ENCODE data around the gene FAXC.
A peak's percentile ranks its signal among the peaks of the same experiment; 100 is the strongest.
"Not testable (repeated sequence)": the region's sequence is repeated elsewhere in the genome, so short reads cannot be mapped to it uniquely, and the experiment has no call there.

The FAXC gene

DNA sequence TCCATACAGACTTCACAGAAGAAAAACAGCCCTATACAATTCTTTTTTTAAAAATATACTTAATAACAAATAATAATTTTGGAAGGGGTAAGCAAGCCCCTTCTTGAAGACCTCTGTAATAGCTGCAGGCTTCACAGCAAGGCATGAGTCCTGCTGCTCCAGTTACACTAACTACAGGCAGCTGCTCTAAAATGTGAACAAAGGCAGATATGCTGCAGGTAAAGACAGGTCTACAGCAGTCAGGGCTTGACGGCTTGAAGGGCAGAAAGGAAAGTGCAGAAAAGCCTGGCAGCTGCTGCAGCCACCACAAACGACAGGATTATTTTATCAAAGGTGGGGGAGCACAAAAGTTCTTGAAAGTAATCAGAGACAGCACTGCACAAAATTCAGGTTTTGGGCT is 11.3 kb downstream of the FAXC start:
- no peak for DNase-seq

DNA sequence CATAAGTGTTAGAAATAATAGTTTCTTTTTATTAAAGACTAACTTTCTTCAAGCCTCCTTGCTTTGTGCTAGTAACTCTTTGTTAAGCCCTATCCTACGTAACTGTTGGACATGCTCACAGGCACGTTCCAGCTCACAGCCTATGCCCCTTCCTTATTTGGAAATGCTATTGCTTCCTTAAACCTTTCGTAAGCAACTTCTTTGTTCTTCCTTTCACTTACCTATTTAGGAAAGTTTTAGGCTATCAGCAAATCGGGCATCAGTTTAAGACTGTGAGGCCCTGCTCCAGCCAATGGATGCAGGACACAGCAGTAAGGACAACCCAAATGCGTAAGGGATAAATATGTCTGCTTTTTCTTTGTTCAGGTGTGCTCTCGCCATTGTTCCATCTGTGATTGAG is 14.2 kb downstream of the FAXC start:
- not testable (repeated sequence) for DNase-seq

DNA sequence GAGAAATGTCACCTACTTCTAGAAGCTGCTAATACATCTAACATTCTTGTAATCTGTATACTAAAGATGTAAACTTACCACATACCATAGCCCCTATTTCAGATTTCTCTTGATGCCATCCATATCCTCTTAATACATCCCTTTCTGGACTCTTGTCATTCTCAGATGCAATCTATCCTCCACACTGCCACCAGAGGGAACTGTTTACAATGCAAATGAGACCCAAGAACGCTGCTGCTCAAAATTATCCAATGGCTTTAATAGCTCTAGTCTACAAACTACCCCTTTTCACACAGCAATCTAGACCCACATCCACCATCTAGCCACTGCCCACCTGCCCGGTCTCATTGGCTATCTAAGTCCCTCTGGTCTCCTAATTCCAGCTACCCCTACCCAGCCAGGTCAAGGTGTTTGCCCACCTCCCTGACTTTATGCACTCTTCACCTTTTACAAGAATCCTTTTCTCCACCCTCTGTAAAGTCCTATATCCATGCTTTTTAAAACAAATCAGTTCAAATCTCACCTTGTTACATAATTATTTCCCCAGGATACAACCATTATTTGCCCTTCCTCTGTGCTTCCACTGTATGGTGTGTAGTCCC is 14.8 kb downstream of the FAXC start:
- no peak for DNase-seq

DNA sequence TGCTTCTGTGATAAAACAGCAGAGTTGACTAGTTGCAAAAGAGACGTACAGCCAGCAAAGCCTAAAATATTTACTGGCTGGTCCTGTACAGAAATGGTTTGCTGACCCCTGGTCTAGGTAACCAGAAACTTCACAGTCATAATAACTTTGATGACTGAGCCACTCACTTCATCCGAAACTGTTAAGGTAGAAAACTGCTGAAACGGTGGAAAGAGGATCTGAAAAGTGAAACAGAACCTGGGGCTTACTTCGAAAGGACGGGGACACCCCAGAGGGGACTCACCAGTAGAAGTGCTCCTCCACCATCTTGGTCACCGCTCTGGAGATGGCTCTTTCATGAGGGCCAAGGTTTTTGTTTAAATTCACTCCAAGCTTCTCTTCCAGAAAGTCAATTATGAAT is 16.4 kb downstream of the FAXC start:
- no peak for DNase-seq

DNA sequence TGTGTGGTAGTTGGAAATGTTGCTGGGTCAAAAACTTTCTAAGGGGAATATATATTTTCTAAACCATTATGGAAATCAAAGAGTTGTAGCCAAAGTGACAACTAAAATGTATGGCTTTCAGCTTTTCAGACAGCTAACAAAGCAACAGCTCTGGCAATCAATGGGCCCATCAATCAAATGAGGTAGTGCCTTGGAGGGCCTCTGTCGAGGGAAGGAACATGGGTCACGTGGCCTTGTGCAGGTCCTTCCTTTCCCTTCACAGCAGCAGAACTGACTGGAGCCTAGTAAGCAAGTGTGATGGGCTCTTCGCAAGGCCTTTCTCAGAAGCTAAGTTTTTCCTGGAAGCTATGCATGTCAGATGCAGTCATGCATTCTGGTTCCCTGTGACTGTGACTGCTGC is 17.9 kb downstream of the FAXC start:
- no peak for DNase-seq

DNA sequence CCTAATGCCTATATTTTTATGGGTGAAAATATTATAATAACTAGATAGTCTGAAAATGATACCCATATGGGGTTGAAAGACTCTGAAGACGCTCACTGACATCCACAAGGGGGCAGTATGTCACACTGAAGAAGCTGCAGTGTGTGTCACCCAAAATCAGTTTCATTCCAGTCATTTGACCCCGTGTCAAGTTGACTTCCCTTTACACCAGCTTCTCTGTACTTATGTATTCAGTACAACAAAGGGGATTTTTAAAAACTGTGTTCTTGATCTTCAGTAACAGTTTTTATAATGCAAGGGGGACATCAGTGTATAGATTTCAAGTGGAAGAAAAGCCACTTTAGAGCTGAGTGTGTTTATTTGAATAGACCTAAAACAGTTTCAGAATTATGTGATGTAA is 19.3 kb downstream of the FAXC start:
- peak; percentile 5 to 14 (median 6) for DNase-seq

DNA sequence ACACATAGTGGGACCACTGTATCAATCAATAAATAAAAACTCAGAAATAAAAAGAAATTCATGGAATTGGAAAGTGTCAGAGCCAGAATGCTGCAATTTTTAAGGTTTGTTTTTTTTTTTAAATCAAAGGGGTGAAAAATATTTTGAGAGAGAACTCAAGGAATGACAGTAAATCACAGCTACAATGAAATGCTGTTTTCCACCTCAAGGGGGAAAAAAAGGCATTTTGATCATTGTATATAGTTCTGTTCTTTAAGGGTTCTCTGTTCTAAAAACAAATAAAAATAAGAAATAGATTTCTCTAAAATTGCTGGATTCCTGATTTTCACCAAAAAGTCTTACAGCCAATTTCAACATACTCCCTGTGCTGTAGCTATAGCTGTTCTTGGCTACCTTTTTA is 24.5 kb downstream of the FAXC start:
- no peak for DNase-seq

DNA sequence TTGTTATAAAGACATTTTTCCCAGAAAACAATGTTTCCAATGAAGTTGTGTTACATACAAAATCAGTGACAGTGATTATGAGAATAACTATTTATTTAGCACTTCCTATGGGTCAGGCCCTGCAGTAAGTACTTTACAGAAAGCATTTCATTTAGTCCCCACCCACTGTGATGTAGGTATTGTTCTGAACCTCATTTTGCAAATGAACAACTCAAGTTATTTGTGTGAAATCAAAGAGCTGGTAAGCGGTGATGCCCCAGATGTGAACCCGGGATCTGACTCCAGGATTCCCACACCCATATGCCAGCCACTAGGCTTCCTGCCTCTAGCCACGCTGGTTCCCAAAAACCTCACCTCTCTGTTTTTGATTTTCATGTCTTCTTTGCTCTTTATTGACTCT is 30.9 kb downstream of the FAXC start:
- DNase-seq = no peak

DNA sequence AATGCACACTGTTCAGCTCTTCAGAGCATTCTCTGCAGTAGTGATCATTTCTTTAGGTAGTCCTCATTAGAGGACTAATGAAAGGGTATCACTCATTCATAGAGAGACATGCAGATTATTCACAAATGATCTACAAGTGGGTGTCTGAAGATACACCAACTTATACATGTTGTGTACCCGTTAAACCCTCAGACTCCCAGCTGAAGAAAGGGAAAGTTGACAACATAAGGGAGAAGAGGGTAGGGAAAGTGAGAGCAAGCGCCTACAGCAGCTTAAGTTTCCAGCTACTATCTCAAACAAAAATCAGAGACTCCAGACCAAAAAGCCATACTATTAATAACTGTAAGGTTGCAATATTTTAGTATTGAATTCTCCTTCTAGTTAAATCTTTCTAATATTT is 37.1 kb downstream of the FAXC start:
- DNase-seq = no peak

DNA sequence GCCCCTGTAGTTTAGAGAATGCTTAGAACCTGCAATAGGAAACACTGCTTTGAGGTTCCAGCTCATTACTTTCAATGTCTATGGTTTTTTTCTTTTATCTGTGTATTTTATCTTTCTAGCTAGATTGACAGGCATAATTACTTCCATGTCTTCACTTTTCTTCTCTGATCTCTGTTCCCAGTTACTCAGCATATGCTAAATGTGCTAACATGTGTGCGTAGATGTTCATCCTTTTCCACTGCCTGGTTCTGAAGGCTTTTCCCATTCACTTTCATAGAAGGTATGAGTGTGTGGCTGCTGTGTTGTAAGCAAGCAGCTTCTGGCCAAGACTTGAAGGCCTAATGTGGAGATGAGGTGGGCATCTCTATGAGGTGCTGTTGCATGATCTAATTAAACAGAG is 38.9 kb downstream of the FAXC start:
- no peak for DNase-seq

DNA sequence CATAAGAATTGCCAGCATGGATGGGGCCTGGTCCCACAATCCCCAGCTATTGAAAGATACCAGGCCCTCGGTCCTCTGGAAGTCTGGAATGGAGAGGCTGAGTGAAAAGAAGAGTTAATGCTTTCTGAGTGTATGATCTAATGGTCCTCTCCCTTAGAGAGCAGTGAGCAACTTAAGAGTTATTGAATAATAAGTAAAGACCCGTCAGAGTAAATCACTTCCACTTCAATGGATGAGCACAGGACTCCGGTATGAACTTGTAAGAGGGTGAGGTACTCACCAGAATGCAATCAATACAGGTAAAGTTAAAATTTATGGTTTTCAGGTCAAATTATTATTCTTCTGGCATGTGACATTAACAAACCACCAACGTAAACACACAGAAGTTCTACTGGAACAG is 39.9 kb downstream of the FAXC start:
- no peak for DNase-seq

DNA sequence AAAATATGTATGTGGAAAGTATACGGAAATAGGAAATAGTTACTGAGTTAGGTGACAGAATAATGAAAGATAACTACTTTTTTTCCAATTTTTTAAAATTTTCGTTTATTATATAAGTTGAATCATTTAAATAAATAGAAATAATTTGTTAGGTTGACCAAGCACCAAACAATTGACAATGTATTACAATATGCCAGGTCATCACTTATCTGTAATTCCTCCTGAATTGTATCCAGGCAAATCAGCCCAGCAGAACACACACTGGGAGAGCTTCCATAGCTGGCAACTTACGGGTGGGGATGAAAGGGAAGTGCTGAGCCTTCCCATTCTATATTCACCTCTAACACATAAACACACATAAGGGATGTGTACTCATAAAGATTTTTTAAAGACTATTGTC is 40.7 kb downstream of the FAXC start:
- no peak for DNase-seq

DNA sequence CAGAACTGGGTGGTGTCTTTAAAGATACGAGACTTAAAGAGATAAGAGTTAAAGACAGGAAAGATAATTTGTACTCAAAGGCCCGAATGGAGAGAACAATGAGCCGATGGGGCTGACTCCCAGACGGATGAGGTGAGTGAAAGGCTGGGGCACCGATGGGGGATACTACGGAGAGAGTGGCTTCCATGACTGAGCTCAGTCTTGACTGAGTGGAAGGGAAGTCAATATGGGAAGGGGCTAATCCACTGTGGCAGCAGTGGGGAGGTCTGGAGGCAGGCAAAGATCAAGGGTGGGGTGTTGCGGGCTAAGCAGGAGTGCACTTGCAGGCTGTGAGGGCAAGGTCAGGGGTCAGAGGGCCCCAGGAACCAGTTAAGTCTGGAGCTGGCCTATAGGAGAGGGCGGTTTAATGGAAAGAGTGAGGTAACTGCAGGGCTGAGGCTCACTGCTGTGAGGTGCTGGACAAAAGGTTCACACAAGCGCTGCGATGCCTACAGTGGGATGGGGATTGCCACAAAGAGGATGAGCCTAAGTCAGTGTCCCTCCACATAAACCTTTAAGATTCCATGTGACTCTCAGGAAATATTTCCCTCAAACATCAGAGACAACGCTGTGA is 42.1 kb downstream of the FAXC start:
- no peak for DNase-seq

DNA sequence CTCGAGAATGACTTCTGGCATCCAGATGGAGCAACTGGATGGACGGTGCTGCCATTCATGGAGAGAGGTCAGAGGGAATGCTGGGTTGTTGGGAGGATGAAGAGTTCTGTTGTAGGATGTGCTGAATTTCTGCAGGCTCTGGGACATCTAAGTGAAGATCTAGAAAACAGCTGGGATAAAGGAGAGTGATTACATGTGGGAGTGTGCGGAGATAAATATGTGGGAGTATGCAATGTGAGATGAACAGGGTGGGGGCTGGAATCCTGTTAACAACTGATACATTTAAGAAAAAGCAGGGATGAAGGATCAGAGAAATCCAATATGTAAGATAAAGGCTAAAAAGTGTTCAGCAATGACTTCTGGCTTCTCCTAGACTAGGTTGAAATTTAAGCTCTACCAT is 43.1 kb downstream of the FAXC start:
- no peak for DNase-seq

DNA sequence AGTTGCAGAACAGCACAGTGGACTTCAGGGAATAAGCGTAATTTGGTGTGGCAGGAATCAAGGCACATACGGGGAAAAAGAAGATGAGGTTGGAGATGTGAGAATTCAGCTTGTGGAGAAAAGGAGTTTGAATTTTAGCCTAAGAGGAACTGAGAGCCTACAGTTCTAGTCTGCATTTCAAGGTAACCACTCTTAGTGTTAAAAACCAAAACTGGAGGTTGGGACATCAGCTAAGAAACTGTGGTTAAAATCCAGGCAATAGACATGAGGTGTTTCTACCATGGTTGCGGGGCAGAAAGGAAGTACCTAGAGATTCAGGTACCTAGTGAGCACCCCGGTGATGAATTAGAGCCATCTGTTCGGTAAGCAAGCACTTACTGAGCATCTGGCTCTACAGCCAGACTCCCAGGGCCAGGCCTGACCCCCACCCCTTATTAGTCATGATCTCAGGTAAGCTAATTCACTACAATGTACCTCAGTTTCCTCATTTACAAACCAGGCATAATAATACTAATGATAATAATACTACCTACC is 44.4 kb downstream of the FAXC start:
- no peak for DNase-seq

DNA sequence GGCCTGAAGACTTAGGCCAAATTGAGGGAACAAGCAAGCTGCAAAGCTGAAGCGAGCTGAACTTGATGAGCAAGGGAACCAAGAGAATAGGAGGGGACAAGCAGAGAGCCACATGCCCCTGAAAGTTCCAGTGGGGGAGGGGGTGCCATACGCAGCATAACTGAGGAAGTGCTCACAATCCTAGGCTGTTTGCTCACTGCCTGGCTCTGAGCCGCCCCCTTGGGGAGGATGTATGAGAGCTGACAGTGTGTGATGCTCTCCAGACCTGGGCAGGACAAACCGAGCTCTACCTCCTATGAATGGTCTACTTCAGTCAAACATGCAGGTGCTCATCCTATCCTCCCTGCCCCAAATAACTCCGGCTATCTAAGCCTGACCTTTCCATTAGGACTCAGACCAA is 52.1 kb downstream of the FAXC start:
- no peak for DNase-seq

DNA sequence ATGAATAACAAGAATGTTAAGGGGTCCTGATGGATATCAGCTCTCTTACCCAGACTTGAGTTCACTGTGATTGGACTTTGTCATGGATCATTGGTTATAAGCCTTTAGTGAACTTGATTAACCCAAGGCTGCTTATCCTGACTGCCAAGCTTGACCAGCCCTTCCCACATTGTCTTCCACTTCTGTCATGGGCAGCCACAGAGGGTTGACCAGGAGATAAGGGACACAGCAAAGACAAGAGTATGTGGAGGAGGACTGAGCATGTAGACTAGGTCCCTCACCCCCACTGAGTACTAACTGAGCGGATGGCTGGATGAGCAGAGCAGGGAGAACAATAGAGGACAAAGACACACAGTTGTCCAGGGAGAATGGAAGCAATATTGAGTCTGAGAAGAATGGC is 52.5 kb downstream of the FAXC start:
- no peak for DNase-seq

DNA sequence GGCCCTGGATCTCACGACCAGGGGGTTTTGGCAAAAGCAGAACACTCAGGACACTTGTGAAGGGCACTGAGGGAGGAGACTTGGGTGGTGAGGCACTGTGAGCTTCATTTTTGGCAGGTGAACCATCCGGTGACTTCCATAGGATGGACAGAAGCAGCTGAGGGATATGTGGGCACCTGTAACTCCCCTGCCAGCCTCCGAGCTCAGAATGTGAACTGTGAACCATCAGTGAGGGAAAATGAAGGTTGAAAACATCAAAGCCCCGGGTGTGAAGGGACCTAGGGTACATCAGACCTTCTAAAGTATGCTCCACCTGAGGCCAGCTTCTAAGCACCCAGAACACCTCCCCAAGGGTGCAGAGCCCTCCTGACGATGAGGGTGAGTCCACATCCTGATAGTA is 53.2 kb downstream of the FAXC start:
- no peak for DNase-seq

DNA sequence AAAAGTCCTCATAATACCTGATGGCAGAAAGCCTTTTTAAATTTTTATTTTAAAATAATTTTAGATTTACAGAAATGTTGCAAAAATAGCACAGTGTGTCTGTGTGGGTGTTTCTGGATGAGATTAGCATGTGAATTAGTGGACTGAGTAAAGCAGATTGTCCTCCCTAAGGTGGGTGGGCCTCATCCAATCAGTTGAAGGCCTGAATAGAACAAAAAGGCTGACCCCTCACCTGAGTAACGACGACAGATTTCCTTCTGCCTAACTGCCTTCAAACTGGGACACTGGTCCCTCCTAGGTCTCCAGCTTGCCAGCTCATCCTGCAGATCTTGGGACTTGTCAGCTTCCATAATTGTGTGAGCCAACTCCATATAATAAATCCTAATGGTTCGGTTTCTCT is 54.2 kb downstream of the FAXC start:
- no peak for DNase-seq

DNA sequence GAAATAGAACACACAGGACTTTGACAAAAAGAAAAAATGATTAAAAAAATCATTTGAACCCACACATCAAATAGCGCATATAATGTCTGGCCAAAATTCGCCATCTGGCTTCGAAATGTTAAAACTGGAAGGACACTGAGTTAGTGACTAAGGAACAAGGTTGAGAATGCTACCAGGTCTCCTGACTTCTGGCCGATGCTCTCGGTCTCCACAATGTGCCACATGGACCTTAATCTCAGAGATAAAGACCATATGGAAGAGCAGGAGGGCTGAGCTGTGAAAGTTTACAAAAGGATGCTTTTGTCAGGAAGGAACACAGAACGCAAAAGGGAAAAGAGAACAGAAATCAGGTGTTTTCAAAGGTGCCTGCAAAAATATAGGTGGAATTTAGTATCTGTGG is 54.7 kb downstream of the FAXC start:
- no peak for DNase-seq

DNA sequence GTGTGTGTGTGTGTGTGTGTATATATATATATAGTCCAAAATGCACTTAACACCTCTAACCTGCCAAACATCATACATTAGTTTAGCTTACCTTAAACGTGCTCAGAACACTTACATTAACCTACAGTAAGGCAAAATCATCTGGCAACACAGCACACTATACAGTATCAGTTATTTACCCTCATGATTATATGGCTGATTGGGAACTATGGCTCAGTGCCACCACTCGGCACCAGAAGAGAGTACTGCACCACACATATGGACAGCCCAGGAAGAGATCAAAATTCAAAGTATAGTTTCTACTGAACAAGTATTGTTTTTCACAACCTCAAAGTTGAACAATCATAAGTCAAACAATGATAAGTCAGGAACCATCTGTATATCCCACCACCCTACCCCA is 59.8 kb downstream of the FAXC start:
- no peak for DNase-seq

DNA sequence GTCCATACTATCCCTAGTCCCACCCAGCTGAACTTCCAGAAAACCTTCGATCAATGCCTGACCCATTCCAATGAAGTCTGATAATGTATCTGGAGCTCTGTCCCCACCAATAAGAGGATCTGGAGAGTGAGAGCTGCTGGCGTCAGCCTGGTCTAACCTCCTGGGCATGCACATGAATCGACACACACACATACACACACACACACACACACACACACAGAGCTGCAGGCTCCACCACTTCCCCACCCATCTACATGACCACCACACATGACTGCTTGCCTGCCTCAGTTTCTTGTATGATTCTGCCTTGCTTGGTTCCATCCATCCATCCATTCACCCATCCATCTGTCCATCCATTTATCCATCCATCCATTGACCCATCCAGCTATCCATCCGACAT is 60.8 kb downstream of the FAXC start:
- DNase-seq = no peak

DNA sequence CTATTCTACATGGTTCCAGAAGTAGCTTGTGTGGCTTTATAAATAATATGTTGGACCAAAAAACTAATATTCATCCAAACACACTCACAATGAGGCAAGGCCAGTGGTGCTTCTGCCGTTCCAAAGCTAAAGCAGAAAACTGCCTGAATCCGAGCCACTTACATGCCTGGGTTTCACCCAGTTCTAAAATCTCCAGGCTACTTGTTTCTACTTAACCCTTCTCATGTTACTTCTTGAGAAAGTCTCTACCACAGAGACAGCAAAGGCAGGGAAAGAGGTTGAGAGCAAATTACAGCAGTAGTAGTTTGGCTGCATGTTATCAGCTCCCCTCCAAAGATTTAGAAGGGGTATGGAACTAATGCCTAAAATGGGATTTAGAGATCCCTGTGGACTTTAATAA is 62.0 kb downstream of the FAXC start:
- DNase-seq = no peak

DNA sequence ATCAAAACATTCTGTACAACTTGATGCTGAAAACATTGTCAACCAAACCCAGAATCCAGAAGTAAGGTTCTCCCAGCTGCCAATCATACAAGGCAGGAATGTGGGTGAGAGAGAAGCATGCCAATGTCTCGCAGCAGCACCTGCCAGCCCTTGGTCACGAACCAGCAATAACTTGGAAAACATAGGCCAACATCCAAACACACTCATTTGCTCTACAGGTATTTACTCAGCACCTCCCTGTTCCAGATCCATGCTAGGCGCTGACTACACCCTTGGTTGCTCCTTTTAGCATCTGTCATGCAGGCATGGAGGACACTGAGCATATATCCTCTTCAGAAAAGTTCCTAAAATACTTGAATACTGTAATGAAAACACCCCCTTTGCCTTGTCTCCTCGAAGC is 63.6 kb downstream of the FAXC start:
- DNase-seq = no peak

DNA sequence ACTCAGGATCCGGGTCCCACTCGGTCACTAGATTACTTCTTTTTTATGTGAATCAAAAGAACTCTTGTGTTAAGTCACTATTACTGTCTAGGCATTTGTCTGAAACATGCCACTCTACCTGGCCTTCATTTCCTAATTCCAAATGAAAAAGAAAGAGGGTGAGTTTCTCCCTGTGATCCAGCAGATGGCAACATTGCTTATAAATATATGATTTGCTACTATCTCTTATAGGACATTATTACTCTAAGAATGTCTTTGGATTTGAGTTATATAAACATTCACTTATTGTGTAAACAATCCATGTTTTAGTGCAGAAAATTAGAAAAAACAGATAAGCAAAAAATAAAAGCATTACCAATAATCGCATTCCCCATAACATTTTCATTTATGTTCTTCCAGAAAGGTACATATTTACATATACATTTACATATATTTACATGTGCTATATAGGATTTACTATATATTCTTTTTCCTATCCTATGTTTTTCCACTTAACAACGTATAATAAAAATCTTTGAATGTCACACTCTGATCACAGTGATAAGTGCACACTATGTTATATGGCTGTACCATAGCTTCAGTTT is 66.9 kb downstream of the FAXC start:
- DNase-seq = no peak
